Gastrocnemius medialis (tissue), 4 donors: ENCODE results near the gene LYPD6B.

Experiments used
- POLR2A ChIP-seq, 2 donors: fragments of 450-650 bp; IDR thresholded peaks; one replicate each; pipeline ENCODE4 v1.6.1; 2017; ENCODE audit warnings: antibody characterized with exemption in 2 of 2, mild to moderate bottlenecking in 2 of 2, moderate library complexity in 2 of 2
- TF ChIP-seq, protein P1 (sequence below), 5 experiments: fragments of 450-650 bp in 3 of 5; fragments of 200-600 bp in 2 of 5; sonication (generic) in 2 of 5; IDR thresholded peaks in 4 of 5; conservative IDR thresholded peaks in 1 of 5; 1 replicate in 4 of 5; 2 replicates in 1 of 5; pipeline ENCODE4 v1.5.1; 2016 to 2019; ENCODE audit warnings: antibody characterized with exemption in 5 of 5, mild to moderate bottlenecking in 3 of 5, moderate library complexity in 3 of 5

DNA sequence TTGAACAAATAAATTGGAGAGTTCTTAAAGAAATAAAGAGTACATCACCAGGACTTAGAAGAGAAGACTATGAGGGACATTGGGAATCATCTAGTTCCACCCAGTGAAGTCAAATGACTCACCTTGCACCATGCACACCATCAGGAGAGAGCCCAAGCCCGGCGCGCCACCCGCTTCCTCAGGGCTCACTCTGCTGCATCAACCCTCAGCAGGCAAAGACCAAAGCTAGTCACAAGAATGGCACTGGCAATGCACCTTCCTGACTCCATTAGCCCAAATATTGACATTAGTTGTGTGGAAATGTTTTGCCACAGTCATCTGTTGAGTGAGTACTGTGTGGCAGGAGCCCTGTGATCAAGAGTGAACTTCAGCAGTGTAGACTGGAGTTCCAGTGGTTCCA lies 7.1 kb upstream of the LYPD6B start:
- TF ChIP-seq POLR2A (IDR thresholded peaks at IDR 0.05), result no peak
- TF ChIP-seq, protein P1, sequence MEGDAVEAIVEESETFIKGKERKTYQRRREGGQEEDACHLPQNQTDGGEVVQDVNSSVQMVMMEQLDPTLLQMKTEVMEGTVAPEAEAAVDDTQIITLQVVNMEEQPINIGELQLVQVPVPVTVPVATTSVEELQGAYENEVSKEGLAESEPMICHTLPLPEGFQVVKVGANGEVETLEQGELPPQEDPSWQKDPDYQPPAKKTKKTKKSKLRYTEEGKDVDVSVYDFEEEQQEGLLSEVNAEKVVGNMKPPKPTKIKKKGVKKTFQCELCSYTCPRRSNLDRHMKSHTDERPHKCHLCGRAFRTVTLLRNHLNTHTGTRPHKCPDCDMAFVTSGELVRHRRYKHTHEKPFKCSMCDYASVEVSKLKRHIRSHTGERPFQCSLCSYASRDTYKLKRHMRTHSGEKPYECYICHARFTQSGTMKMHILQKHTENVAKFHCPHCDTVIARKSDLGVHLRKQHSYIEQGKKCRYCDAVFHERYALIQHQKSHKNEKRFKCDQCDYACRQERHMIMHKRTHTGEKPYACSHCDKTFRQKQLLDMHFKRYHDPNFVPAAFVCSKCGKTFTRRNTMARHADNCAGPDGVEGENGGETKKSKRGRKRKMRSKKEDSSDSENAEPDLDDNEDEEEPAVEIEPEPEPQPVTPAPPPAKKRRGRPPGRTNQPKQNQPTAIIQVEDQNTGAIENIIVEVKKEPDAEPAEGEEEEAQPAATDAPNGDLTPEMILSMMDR (IDR thresholded peaks at IDR 0.05 in 4 of 5, conservative IDR thresholded peaks at IDR 0.05 in 1 of 5), result no peak
